ENCODE measurements around the gene FSIP1. TPM values are rescaled to one million over a fixed set of nuclear protein-coding genes. Genes with fewer than 3 reads are reported as not detected.

The FSIP1 gene
- total RNA-seq, 4 donors from 2014 or later: 0.38 to 0.91 (median 0.57) TPM; not detected in 1

- Histone ChIP-seq H3K36me3 (no peaks in the 10 kb centered on the region), H3K27me3 (no peaks in the 10 kb centered on the region), H3K27ac (no peak overlapping the region), H3K9me3 (no peaks in the 10 kb centered on the region), H3K4me3 (no peak overlapping the region), H3K4me1 (peaks cover 0 to 4% (median 0%) of the 10 kb centered on the region in 3 donors)
- intact Hi-C loops (cut with DNase I): no loop called here
- TF ChIP-seq CTCF (IDR thresholded peaks at IDR 0.05): no peak
- TF ChIP-seq POLR2A (IDR thresholded peaks at IDR 0.05): no peak
- 82 to 93% methylated on average over 4 of the region's 4 CpGs for WGBS, 2 donors
- no peak for DNase-seq
Measured at GRCh38 chr15:39793923-39794322, 11.3 kb upstream of the FSIP1 start.

GRCh38 chr15:39792844-39793335 lies 10.2 kb upstream of the FSIP1 start:
- Histone ChIP-seq H3K9me3 (no peaks in the 10 kb centered on the region), H3K36me3 (no peaks in the 10 kb centered on the region), H3K27me3 (no peaks in the 10 kb centered on the region), H3K4me1 (peaks cover 0 to 13% (median 0%) of the 10 kb centered on the region in 3 donors), H3K4me3 (no peak overlapping the region), H3K27ac (peak overlapping the region in 1 of 4 donors; percentile 4)
- 27 to 36% methylated on average over 4 of the region's 4 CpGs for WGBS, 2 donors
- TF ChIP-seq POLR2A (IDR thresholded peaks at IDR 0.05) (no peak), CTCF (IDR thresholded peaks at IDR 0.05) (no peak)
- intact Hi-C loops (cut with DNase I): no loop called here
- no peak for DNase-seq

- no peak for DNase-seq
- 65 to 83% methylated on average over 5 of the region's 5 CpGs for WGBS, 2 donors
- H3K36me3 ChIP-seq: no peaks in the 10 kb centered on the region
- H3K27me3 ChIP-seq: no peaks in the 10 kb centered on the region
- H3K4me1 ChIP-seq: peaks cover 0 to 18% (median 0%) of the 10 kb centered on the region in 3 donors
- H3K27ac ChIP-seq: peak overlapping the region in 3 of 4 donors; percentile 16 to 29 (median 28)
- TF ChIP-seq CTCF (IDR thresholded peaks at IDR 0.05) (no peak), POLR2A (IDR thresholded peaks at IDR 0.05) (no peak)
- H3K9me3 ChIP-seq: no peaks in the 10 kb centered on the region
- no peak overlapping the region for H3K4me3 ChIP-seq
- intact Hi-C loops (cut with DNase I): no loop called here
Measured at GRCh38 chr15:39792025-39792843, 9.6 kb upstream of the FSIP1 start.

- no peaks in the 10 kb centered on the region for H3K36me3 ChIP-seq
- no peaks in the 10 kb centered on the region for H3K9me3 ChIP-seq
- no peak for DNase-seq
- no peaks in the 10 kb centered on the region for H3K27me3 ChIP-seq
- no peak overlapping the region for H3K4me3 ChIP-seq
- TF ChIP-seq POLR2A (IDR thresholded peaks at IDR 0.05): no peak
- TF ChIP-seq CTCF (IDR thresholded peaks at IDR 0.05): no peak
- 53 to 66% methylated on average over 4 of the region's 4 CpGs for WGBS, 2 donors
- H3K4me1 ChIP-seq: peaks cover 0 to 38% (median 0%) of the 10 kb centered on the region in 3 donors
- H3K27ac ChIP-seq: peak overlapping the region in 1 of 4 donors; percentile 25
- intact Hi-C loops (cut with DNase I): no loop called here
Measured at GRCh38 chr15:39789736-39790135, 7.1 kb upstream of the FSIP1 start.

- H3K27me3 ChIP-seq: no peaks in the 10 kb centered on the region
- no peak overlapping the region for H3K4me3 ChIP-seq
- H3K27ac ChIP-seq: peak overlapping the region in 1 of 4 donors; percentile 25
- intact Hi-C loops (cut with DNase I): no loop called here
- DNase-seq: no peak
- H3K36me3 ChIP-seq: no peaks in the 10 kb centered on the region
- no peak for TF ChIP-seq POLR2A (IDR thresholded peaks at IDR 0.05)
- TF ChIP-seq CTCF (IDR thresholded peaks at IDR 0.05): no peak
- peaks cover under 1 to 46% (median 4%) of the 10 kb centered on the region in 3 donors for H3K4me1 ChIP-seq
- WGBS, 2 donors: 69 to 84% methylated on average over 3 of the region's 3 CpGs
- no peaks in the 10 kb centered on the region for H3K9me3 ChIP-seq
Measured at GRCh38 chr15:39788800-39789565, 6.3 kb upstream of the FSIP1 start.
